ENCODE measurements around the gene VANGL2.

VANGL2 gene

DNA sequence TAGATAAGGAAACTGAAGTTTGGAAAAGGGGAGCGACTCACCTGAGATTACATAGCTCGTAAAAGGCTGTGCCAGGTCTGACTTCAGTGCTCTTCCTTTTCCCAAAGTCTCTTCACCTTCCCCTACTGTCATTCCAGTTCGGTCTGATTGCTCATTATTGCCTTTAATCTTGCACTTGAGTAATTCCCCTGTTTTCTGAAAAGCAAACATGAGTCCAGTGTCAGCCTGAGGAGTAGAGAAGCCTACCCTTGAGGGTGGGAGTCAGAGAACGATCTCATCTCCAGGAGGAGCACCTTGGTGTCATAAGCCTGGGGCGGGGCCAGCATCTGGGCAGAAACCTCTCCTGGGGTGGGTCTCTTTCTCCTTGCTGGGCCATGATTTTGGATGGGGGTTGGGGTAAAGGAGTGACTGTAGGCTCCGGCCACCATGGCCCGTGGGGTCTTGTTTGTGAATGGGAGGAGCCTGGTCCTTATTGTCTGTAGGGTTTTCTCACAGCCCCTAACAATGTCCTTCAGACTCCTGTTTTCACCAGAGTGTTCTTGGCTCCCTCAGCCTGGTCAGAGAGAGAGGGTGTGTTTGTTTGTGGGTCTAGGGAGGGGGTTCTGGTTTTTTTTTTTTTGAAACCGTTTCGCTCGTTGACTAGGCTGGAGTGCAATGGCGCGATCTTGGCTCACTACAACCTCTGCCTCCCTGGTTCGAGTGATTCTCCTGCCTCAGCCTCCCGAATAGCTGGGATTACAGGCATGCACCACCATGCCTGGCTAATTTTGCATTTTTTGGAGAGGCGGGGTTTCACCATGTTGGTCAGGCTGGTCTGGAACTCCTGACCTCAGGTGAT, 6.0 kb downstream of the VANGL2 start:
- no peak for DNase-seq

- no peak for DNase-seq
These were observed 7.8 kb downstream of the VANGL2 start for GRCh38 chr1:160407839-160408801.

GRCh38 chr1:160408864-160409263, 8.5 kb downstream of the VANGL2 start:
- no peak for DNase-seq

DNA sequence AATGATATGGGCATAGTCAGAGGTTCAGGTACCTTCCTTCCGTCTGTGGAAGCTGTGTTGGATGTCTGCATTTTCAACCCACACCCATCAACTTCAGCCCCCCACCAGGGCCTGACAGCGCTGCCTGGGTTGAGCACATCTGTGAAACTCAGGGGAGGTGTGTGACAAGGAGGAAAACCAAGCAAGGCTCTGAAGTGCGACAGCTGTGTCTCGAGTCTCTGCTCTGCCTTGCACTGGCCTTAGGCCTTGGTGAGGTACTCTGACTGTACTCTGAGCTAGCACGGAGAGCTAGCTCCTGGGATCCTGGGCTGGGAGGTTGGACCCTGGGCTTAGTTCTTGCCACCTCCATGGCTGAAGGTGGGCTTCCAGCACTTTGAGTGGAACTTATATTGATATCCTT, 9.1 kb downstream of the VANGL2 start:
- no peak for DNase-seq

GRCh38 chr1:160410406-160411005, 10.1 kb downstream of the VANGL2 start:
- no peak for DNase-seq

DNA sequence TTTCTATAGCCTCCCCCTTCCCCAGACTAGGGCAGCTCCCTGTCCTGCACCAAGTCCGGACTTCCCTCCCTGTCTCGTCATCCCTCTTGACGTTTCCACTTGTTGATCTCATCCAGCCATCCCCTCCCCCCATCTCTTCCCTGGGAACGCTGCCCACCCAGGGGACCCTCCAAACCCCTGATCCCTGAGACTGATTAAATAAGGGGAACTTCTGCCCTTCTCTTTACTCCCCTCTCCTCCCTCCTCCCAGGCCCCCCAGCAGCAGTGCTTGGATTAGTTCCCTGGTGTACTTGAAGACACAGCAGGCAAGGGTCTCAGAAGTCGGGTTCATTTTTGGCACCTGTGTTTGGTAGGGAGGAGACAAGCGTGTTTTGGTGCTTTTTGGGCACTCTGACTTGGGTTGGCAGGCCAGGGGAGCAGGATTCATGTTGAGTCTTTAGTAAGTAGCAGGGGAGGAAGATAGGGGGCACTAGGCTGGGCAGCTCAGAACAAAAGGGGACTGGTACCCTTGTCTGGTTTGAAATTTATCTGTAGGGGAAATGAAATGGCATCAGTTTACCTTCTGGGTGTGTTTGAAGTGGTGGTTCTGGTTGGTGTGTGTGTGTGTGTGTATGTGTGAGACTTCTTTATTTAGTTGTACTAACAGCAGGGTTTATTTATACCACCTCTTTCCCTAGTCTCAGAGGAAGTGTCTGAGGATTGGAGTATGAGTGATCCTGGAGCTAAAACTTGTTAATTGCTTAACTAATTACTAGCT, 11.1 kb downstream of the VANGL2 start:
- no peak for DNase-seq

GRCh38 chr1:160412028-160412362, 11.6 kb downstream of the VANGL2 start:
- no peak for DNase-seq

DNA sequence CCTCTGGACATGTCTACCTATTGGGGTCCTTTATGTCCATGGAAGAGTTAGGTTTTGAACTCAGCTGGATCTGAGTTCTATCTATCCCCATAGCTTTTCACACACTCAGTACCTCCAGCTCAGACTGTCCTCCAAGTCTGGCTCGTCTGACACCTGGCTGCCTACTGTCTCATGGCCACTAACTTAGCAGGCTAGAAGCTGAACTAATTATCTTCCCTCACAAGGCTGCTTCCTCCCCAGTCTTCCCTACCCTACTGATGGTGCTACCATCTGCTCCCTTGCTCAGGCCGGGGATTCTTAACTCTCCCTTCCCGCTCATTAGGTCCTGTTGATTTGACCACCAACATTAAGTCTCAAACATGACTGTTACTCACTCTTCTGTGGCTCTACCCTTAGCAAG, 13.4 kb downstream of the VANGL2 start:
- DNase-seq = no peak

DNA sequence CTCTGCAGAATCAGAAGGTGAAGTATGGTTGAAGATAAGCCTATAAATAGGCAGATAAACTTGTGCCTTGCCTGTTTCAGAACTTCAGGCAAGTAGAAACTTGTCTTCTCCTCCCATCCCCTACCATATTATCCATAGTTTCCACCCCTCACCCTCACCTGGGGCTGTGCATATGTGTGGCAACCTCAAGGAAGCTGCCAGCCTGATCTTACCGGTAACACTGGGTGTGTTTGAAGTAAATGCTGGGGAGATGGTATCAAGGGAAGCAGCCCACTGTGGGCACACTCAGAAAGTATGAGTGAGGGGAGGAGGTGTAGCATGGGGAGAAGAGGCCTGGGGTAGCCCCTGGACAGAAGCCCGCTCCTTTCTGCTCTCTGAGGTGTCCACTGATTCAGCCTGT, 14.5 kb downstream of the VANGL2 start:
- DNase-seq = no peak

GRCh38 chr1:160415696-160416290, 15.4 kb downstream of the VANGL2 start:
- no peak for DNase-seq

DNA sequence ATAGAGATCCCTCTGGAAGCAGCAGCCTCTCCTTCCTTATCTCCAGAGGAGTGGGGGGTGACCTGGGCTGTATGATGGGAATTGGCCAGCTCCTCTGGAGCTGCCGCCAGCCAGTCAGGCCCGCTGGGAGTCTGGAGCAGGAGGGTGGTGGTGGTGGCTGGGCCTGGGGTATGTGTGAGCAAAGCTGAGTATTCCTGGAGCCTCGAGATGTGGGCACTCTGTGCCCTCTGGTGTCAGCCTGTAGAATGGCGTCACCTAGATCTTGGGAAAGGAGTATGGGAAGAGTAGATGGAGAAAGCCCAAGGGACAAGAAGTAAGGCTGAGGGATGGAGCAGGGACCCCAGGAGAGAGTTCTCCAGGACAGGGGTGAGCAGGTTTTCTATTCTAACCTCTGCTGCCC, 16.0 kb downstream of the VANGL2 start:
- peak; percentile 23 for DNase-seq

- DNase-seq = no peak
These were observed 18.1 kb downstream of the VANGL2 start for GRCh38 chr1:160418483-160418882.

DNA sequence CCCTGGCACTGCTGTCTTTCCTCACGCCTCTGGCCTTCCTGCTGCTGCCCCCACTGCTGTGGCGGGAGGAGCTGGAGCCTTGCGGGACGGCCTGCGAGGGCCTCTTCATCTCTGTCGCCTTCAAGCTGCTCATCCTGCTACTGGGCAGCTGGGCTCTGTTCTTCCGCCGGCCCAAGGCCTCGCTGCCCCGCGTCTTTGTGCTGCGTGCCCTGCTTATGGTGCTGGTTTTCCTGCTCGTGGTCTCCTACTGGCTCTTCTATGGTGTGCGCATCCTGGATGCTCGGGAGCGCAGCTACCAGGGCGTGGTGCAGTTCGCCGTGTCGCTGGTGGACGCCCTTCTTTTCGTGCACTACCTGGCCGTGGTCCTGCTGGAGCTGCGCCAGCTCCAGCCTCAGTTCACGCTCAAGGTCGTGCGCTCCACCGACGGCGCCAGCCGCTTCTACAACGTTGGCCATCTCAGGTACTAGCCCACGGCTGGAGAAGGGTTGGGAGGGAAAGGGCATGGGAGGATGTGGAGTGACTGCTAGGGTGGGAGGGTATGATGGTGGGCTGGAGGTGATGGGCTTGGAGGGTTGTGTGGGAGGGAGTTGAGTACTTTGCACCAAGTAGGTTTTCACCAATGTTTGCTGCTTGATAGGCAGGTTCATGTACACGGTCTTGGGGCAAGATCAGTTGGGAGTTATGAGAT, 18.9 kb downstream of the VANGL2 start:
- DNase-seq = no peak

DNA sequence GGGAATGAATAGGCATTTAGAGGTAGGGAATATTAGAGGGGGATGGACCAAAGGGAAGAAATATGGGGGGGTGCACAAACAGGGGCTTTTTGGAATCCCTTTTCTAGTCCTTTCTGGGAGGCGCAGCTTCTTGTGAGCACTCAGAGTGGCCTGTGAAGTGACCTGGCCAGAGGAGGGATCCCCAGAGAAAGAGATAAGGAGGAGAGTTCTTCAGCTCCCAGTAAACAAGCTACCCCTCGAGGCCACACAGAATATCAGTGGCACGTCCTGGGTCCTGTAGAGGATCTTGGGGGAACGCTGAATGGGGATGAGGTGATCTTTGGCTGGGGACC, 19.4 kb downstream of the VANGL2 start:
- no peak for DNase-seq

DNA sequence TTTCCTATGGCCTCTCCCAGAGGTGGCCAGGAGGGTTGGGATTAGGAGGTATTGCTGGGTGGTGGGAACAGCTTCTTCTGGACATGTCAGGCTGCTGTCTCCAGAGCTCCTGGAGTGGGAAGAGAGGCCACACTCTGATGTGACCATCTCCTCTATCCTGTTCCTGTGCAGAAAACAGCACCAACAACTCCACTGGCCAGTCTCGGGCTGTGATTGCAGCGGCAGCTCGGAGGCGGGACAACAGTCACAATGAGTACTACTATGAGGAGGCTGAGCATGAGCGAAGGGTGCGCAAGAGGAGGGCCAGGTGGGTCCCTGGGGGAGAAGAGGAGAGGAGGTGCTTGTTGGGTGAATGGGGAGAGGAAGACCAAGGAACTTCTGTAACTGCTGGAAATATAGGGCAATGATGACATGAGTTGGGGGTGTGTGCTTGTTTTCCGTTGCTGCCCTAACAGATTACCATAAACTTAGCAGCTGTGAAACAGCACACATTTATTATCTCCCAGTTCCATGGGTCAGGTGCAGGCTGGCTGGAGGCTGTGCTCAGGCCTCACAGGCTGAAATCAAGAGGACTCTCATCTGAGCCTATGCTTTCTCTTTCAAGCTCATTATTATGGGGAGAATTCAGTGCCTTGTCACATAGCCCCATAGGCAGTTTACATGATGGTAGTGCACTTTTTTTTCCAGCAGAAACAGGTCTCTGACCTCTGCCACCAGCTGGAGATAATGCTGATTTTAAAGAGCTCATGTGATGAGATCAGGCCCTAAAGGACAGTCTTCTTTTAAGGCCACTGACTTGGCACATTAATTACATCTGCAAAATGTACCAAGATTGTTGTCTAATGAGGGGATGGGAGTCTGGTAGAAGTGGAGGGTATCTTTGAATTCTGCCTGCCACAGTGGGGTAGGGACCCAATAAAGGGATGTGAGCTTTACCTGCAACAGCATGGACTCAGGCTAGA, 20.8 kb downstream of the VANGL2 start:
- no peak for DNase-seq

DNA sequence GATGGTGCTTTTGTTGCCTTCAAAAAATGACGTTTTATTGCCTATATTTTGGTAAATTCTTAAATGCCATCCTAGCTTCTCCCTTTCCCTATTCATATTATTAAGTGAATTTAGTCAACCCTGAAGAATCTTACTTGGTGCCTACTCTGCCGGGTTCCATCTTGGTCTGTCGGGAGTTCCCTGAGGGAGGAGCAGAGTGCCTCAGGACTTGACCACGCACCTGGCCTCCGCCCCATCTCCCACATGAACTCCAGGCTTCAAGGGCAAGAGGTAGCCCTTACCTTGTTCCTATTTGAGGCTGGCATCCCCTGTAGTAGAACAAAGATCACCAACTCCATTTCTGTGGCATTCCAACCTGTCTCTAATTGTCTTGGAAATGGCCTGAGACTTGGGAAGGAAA, 21.5 kb downstream of the VANGL2 start:
- no peak for DNase-seq

DNA sequence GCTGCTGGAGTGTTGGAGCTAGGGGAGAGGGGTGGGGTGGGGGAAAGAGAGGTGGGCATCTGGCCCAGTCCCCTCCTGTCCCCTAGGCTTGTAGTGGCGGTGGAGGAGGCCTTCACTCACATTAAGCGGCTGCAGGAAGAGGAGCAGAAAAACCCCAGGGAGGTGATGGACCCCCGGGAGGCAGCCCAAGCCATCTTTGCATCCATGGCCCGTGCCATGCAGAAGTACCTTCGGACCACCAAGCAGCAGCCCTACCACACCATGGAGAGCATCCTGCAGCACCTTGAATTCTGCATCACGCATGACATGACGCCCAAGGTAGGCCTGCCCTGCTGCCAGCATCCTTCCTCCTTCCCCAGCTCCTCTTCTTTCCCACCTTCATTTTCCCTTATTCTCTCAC, 23.6 kb downstream of the VANGL2 start:
- DNase-seq = no peak

DNA sequence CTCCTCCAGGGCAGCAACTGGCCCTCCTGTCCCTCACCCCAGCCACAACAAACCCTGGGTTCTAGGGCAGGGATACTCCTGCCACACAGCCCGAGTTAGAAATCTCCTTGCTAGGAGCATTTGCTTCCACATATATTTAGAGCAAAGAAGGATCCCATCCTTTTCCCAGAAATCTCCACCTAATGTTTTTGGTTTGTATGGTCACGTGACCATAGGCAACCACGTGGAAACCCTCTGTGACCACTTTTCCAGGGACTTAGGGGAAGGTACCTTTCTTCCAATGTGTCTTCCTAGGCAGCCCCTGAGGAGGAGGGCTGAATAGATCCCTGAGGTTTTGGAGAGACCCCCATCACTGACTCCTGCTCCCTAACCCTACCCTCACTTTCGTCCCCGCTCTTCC, 25.5 kb downstream of the VANGL2 start:
- no peak for DNase-seq

DNA sequence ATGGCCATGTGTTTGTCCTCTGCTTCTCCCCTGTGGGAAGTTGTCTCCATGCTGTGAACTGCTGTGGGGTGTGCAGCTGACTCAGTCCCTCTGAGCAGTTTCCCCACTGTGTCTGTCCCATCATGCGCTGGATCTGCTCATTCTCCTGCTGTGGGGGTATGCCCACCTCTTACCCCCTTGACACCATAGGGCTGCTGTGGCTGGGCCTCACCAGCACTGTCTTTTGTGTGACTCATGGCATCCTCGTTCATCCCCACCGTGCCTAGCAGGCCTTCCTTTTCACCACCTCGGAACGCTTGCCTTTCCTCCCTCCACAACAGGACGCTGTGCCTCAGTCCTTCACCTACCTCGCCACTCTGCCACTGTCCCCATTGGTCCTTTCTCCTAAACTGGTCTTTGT, 27.3 kb downstream of the VANGL2 start:
- DNase-seq = no peak

- DNase-seq = no peak
These were observed 27.7 kb downstream of the VANGL2 start for GRCh38 chr1:160428053-160428452.

GRCh38 chr1:160428655-160429054, 28.3 kb downstream of the VANGL2 start:
- DNase-seq = peak; percentile 47
